Astrocyte (in vitro differentiated cells and primary cell): Measurements from ENCODE around the gene CREG2. TPM values are rescaled to one million over a fixed set of nuclear protein-coding genes. Genes with fewer than 3 reads are reported as not detected.

Experiments used
- DNase-seq: peaks from one replicate; pipeline ENCODE4 v3.0.0-alpha.2; 2010; ENCODE audit warnings: low read depth
- FAIRE-seq: peaks from 2 replicates; lab custom pipeline; 2011; peaks lifted over from hg19 to GRCh38; lab: Jason Lieb, UNC
- H2AFZ ChIP-seq: 2 replicates; pipeline ENCODE4 v1.6.0; 2012; ENCODE audit warnings: low read depth, low read length, inconsistent platforms
- H3K27ac ChIP-seq: 2 replicates; pipeline ENCODE4 v1.5.1; 2011; ENCODE audit warnings: low read depth, low read length, inconsistent platforms
- H3K27me3 ChIP-seq: 2 replicates; pipeline ENCODE4 v1.6.0; 2011; ENCODE audit warnings: low read length, inconsistent platforms; ENCODE audit not compliant: insufficient read depth
- H3K36me3 ChIP-seq: 2 replicates; pipeline ENCODE4 v1.5.1; 2011; ENCODE audit warnings: low read length, inconsistent platforms; ENCODE audit not compliant: insufficient read depth
- H3K4me1 ChIP-seq: 2 replicates; pipeline ENCODE4 v1.5.1; 2011; ENCODE audit warnings: low read length, inconsistent platforms; ENCODE audit not compliant: insufficient read depth
- H3K4me2 ChIP-seq: 2 replicates; pipeline ENCODE4 v1.6.0; 2012; ENCODE audit warnings: low read length, inconsistent platforms
- H3K4me3 ChIP-seq: 2 replicates; pipeline ENCODE4 v1.5.1; 2011; ENCODE audit warnings: low read depth, mild to moderate bottlenecking, low read length, inconsistent platforms; ENCODE audit not compliant: insufficient read depth
- H3K79me2 ChIP-seq: 2 replicates; pipeline ENCODE4 v1.6.0; 2012; ENCODE audit warnings: mild to moderate bottlenecking, low read length, inconsistent platforms; ENCODE audit not compliant: insufficient read depth
- H3K9ac ChIP-seq: 2 replicates; pipeline ENCODE4 v1.6.0; 2012; ENCODE audit warnings: mild to moderate bottlenecking, low read length, inconsistent platforms
- H3K9me3 ChIP-seq: 2 replicates; pipeline ENCODE4 v1.5.1; 2012; ENCODE audit warnings: low read depth, mild to moderate bottlenecking, low read length, inconsistent platforms; ENCODE audit not compliant: insufficient read depth
- H4K20me1 ChIP-seq: 2 replicates; pipeline ENCODE4 v1.6.0; 2012; ENCODE audit warnings: low read length, inconsistent platforms; ENCODE audit not compliant: insufficient read depth
- H3K27ac Mint-ChIP-seq: one replicate; pipeline ENCODE4 v1.8.0; 2021; ENCODE audit warnings: mild to moderate bottlenecking, mixed read lengths; ENCODE audit not compliant: unreplicated experiment
- H3K27me3 Mint-ChIP-seq: one replicate; pipeline ENCODE4 v1.8.0; 2021; ENCODE audit warnings: low read depth, mixed read lengths; ENCODE audit not compliant: unreplicated experiment
- H3K36me3 Mint-ChIP-seq: one replicate; pipeline ENCODE4 v1.8.0; 2021; ENCODE audit warnings: low read depth, mixed read lengths; ENCODE audit not compliant: unreplicated experiment
- H3K4me1 Mint-ChIP-seq: one replicate; pipeline ENCODE4 v1.8.0; 2021; ENCODE audit warnings: low read depth, mixed read lengths; ENCODE audit not compliant: unreplicated experiment
- H3K4me3 Mint-ChIP-seq: one replicate; pipeline ENCODE4 v1.8.0; 2021; ENCODE audit warnings: mild to moderate bottlenecking, moderate library complexity, mixed read lengths; ENCODE audit not compliant: unreplicated experiment
- H3K9me3 Mint-ChIP-seq: one replicate; pipeline ENCODE4 v1.8.0; 2021; ENCODE audit warnings: mild to moderate bottlenecking, mixed read lengths; ENCODE audit not compliant: unreplicated experiment
- EZH2 ChIP-seq: IDR thresholded peaks from 2 replicates; pipeline ENCODE4 v1.6.1; 2012; ENCODE audit warnings: mild to moderate bottlenecking, low read length, inconsistent platforms; ENCODE audit not compliant: insufficient read depth
- total RNA-seq: library from RNA; stranded (reverse); gene quantifications from 2 replicates; pipeline ENCODE4 v1.2.1, GENCODE V29; 2021
- TF ChIP-seq, protein P1 (sequence below): IDR thresholded peaks from 2 replicates; pipeline ENCODE4 v1.5.1; 2011; ENCODE audit warnings: low read depth, mild to moderate bottlenecking, inconsistent platforms, low read length, moderate library complexity; ENCODE audit not compliant: insufficient read depth

CREG2 gene
- total RNA-seq, 1 donor from 2014 or later: 0.11 TPM

DNA sequence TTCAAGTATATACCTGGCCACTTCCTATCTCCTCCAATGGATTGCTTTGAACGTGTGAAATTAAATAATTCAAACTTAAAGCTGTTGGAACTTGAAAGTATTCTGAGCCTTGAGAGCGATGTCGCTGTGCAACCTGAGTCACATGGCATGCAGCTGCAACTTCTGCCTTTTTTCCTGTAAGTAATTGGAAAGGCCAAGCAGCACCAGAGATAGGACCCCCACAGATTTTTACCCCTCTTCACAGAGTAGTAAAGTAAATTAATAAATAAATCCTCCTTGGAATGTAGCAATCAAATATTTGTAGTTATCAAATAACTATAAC is 75.6 kb downstream of the CREG2 start:
- Histone ChIP-seq H3K4me2 (no peak overlapping the region), H2AFZ (no peak overlapping the region), H3K4me1 (peaks cover 5% of the 10 kb centered on the region), H3K9ac (no peak overlapping the region), H4K20me1 (peaks cover 12% of the 10 kb centered on the region), H3K36me3 (no peaks in the 10 kb centered on the region), H3K27ac (no peak overlapping the region), H3K79me2 (peaks cover 19% of the 10 kb centered on the region), H3K27me3 (no peaks in the 10 kb centered on the region), H3K9me3 (no peaks in the 10 kb centered on the region), H3K4me3 (no peak overlapping the region)
- TF ChIP-seq EZH2: no peak
- TF ChIP-seq, protein P1, sequence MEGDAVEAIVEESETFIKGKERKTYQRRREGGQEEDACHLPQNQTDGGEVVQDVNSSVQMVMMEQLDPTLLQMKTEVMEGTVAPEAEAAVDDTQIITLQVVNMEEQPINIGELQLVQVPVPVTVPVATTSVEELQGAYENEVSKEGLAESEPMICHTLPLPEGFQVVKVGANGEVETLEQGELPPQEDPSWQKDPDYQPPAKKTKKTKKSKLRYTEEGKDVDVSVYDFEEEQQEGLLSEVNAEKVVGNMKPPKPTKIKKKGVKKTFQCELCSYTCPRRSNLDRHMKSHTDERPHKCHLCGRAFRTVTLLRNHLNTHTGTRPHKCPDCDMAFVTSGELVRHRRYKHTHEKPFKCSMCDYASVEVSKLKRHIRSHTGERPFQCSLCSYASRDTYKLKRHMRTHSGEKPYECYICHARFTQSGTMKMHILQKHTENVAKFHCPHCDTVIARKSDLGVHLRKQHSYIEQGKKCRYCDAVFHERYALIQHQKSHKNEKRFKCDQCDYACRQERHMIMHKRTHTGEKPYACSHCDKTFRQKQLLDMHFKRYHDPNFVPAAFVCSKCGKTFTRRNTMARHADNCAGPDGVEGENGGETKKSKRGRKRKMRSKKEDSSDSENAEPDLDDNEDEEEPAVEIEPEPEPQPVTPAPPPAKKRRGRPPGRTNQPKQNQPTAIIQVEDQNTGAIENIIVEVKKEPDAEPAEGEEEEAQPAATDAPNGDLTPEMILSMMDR: no peak
- H3K27me3 Mint-ChIP-seq: no peaks in the 10 kb centered on the region
- FAIRE-seq (no peak), DNase-seq (no peak)
- peaks cover 9% of the 10 kb centered on the region for H3K4me1 Mint-ChIP-seq
- H3K27ac Mint-ChIP-seq: no peak overlapping the region
- H3K9me3 Mint-ChIP-seq: peaks cover 4% of the 10 kb centered on the region
- no peak overlapping the region for H3K4me3 Mint-ChIP-seq
- no peaks in the 10 kb centered on the region for H3K36me3 Mint-ChIP-seq

DNA sequence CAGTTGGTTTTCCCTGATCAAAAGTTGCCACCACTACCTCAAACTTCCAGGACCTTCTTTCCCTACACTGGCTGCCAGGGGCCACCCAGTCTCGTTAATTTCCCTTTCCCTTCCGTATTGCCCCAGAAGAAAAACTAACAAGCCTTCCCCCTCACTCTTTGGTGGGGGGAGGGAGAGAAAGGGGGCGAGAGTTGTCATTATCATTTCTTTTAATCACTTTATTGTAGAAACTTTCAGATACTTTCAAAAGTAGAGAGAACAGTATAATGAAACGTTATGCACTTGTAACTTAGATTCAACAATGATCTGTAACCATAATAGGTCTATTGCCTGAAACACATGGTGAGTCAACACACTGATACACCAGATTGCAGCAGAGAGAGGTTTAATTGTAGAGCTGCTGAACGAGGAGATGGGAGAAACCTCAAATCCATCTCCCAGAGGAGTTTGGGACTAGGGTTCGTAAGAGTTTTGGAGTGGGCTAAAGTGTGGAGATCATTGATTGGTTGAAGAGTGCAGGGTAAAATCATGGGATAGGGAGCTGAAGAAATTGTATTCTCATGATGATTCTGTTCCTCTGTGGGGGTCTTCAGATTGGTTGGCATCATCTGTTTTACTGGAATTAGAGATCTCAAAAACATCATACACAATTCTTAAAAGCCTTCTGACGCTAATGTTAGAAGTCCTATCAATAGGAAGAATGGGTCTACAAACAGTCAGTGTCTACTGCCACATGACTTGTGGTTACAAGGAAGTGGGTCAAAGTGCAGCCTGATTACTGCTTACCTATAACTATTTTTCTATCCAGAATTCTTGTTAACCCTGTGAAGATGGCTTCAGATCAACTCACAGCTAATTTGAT is 76.2 kb downstream of the CREG2 start:
- H3K9me3 ChIP-seq: no peaks in the 10 kb centered on the region
- DNase-seq (no peak), FAIRE-seq (no peak)
- H3K4me1 Mint-ChIP-seq: peaks cover 13% of the 10 kb centered on the region
- peaks cover 25% of the 10 kb centered on the region for H3K79me2 ChIP-seq
- peaks cover 11% of the 10 kb centered on the region for H3K4me1 ChIP-seq
- H3K27me3 ChIP-seq: no peaks in the 10 kb centered on the region
- TF ChIP-seq EZH2: no peak
- TF ChIP-seq, protein P1: no peak
- H4K20me1 ChIP-seq: peaks cover 18% of the 10 kb centered on the region
- H3K4me3 Mint-ChIP-seq: no peak overlapping the region
- no peaks in the 10 kb centered on the region for H3K27me3 Mint-ChIP-seq
- no peak overlapping the region for H3K4me2 ChIP-seq
- H3K9ac ChIP-seq: no peak overlapping the region
- no peak overlapping the region for H3K27ac ChIP-seq
- H3K4me3 ChIP-seq: no peak overlapping the region
- no peaks in the 10 kb centered on the region for H3K36me3 Mint-ChIP-seq
- no peaks in the 10 kb centered on the region for H3K36me3 ChIP-seq
- H3K27ac Mint-ChIP-seq: no peak overlapping the region
- H2AFZ ChIP-seq: no peak overlapping the region
- H3K9me3 Mint-ChIP-seq: peaks cover 2% of the 10 kb centered on the region
